GM11168 (cell line): ENCODE results near the gene ENGASE.

ENCODE experiments used
- in situ Hi-C: fragments of 300-500 bp; cut with MboI; formaldehyde crosslinking; loops from one replicate; pipeline ENCODE4 v1.12.0; 2022; ENCODE audit warnings: low sequenced_read_pairs; ENCODE audit not compliant: unreplicated experiment

Gene ENGASE

DNA sequence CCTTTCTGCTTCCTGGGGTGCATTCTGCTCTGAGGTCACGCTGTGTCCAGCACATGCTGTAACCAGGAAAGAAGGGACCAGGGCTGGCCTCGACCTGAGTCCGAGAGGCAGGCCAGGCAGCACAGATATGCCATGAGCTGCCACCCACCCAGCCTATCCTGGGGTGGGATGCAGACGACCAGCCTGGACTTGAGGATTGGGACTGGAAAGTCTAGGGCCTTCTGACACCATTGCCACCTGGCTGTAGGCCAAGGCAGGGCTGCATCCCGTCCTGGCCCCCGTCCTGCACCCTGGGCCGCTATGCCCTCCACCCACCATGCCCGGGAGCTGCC, 14.3 kb downstream of the ENGASE start:
- in situ Hi-C loops, result no loop called here

DNA sequence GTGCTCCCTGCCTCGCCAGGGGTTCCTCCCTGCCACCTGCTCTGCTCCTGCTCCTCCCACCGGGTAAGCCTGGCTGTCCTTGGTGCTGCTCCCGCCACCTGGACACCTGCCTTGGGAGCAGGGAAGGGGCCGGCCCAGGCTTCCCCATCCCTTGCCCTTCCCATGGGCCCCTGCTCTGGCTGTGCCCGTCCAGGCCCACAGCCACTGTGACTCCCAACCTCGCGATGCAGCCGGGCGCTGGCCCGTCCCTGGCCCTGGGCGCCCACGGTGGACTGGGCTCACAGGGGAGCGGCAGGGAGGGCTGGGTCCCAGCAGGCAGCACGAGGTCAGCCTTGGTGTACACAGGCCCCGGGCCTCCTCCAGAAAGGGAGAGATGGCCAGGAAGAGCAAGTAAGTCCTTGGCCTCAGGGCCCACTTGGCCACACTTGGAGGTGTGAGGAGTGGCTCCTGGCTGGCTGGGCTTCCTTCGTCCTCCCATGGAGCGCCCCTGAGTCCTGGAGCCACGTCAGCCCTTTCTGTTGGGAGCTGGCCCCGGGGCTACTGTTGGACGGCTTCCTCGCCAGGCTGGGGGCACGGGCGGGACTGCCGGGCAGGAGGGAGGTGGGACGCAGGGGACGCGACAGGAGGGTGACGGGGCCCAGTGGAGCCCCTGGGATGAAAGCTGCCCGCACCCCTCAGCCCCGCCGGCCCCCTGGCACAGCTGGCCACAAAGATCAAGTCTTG, 15.3 kb downstream of the ENGASE start:
- in situ Hi-C loops, result no loop called here

GRCh38 chr17:79090443-79091225, 16.0 kb downstream of the ENGASE start:
- in situ Hi-C loops, result no loop called here

DNA sequence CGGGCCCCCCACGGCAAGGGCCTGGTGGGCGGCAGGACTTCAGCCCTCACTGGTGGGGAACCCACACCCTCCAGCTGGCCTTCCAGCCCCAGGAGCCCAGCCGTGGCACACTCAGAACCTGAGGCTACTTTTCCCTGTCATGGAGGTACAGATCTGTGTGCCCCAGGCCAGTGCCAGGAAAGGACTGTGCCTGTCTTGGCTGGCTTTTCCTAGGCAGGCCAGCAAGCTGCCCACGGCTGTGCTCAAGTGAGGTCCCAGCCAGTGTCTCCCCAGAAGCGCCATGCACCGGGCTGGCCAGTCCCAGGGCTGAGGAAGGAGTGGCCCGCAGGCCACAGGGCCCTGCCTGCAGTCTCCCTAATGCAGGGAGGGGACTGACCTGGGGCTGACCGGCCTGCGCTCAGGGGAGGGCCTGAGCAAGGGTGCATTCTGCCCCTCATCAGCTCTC, 16.6 kb downstream of the ENGASE start:
- in situ Hi-C loops, result no loop called here

- in situ Hi-C loops, result no loop called here
Measured at GRCh38 chr17:79092567-79092966, 17.9 kb downstream of the ENGASE start.

- in situ Hi-C loops, result no loop called here
Measured at GRCh38 chr17:79093270-79093669, 18.6 kb downstream of the ENGASE start.

DNA sequence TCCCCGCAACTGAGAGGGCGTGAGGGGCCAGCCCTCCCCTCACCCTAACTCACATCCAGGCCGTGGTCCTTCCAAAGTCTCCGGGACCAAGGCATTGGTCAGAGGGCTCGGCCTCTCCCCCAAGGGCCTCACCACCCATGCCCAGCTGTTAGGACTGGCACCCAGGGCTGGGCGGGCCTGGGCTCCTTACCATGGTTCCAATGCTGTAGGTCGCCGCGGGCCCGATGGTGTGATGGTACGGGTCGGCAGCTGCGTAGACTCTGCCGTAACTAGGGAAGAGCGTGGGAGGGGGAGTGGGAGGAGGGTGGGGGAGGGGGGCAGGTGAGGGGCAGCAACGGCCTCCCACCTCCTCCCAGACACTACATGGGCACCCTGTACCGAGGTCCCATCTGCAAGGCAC, 19.6 kb downstream of the ENGASE start:
- in situ Hi-C loops, result no loop called here

DNA sequence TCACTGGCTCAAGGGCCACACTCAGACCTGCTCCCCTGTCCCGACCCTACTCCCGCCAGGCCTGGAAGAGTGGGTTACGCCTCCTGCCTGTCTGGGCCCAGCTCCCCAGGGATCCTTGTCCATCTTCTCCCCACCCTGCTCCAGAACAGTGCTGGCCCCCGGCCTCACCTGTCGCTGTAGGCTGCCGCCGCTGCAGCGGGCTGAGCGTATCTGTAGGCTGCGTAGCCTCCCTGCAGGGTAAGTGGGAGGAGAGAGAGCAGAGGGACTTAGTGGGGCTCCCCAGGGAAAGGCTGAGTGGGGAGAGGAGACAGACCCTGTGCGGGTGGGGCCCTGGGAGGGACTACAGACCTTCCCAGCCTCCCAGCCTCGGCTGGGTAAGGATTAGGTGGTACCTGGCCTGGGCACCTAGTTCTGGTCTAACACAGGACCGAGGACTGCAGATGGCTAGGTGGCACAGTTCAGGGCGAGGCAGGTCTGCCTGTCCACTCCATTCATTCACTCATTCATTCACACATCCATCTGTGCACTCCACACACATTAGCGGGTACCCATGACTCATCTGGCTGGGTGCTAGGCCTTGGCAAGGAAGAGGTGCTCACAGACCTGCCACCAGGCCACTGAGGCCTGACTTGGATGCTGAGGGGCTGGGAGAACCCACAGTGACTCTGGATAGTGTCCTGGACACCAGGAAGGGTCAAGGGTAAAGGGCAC, 20.9 kb downstream of the ENGASE start:
- in situ Hi-C loops, result no loop called here

DNA sequence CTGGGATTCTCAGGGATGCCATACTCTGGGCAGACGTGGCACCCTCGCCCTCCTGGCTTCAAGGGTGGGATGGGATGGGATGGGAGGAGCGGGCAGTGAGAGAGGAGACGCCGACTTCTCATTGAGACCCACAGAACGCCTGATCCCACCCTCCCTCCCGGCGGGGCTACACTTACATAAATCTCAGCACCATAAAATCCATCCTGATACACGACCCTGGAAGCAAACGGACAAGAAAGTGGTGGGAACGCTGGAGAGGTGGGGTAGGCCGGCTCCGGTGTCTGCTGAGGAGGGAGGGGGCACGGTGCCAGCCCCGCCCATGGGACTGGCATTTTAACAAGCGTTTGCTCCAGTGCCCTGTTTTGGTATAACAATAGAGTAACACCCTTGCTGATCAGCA, 21.9 kb downstream of the ENGASE start:
- in situ Hi-C loops, result no loop called here

DNA sequence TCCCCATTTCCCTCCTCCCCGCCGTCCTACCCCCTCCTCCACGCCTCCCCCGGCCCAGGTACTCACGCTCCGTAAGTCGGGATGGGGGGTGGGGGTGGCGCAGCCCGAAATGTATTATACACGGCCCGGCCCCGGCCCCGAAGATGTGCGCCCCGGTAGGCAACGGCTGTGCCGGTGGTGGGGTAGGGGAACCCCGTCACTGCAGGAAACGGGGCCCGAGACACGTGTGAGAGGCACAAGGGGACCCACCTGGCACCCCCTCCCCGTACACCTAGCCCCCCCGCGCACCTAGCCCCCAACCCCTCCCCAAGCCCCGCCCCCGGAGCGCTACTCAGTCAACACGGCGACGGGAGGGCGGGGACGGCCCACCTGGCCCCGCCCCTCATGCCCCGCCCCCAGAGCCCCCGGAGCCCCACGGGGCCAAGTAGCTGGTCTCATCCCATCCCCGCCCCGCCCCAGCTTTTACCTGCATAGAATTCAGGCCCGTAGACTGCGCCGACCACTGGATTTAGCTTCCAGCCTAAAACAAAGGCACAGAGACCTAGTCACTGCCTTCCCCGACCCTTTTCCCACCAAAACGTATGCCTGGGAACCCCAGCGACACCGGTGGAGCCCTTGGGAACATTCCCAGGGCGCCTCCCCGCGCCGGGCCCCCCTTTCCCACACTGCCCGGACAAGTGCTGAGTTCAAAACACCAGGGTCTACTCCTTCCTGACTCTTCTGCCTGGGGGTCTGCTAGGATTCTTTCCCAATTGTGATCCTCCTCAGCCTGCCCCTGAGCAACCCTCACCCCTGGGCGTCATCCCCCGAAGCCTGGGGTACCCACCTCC, 22.8 kb downstream of the ENGASE start:
- in situ Hi-C loops, result no loop called here

GRCh38 chr17:79098282-79098867, 23.8 kb downstream of the ENGASE start:
- in situ Hi-C loops, result no loop called here

DNA sequence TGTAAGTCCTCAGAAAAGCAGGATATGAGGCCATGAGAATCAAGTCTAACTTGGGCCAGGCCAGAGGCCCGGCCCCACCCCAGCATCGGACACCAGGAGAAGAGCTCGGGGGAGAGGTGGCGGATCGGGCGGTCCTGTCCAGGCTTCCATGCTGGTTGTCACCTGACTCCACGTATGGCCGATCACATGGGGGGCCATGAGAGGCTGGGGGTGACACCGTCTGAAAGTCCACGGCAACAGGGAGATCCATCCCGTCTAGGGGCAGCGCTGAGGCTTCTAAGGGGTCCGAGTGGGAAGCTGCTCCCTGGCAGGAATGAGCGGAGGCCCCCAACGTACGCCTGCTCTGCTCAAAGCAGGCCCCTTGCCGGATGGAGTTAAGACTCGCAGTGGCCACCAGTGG, 25.8 kb downstream of the ENGASE start:
- in situ Hi-C loops, result loop anchor here (10.0 kb wide), 1 partner anchor 294 kb away; no protein-coding TSS in a partner anchor

GRCh38 chr17:79101111-79101673, 26.6 kb downstream of the ENGASE start:
- in situ Hi-C loops, result loop anchor here (10.0 kb wide), 1 partner anchor 294 kb away; no protein-coding TSS in a partner anchor

DNA sequence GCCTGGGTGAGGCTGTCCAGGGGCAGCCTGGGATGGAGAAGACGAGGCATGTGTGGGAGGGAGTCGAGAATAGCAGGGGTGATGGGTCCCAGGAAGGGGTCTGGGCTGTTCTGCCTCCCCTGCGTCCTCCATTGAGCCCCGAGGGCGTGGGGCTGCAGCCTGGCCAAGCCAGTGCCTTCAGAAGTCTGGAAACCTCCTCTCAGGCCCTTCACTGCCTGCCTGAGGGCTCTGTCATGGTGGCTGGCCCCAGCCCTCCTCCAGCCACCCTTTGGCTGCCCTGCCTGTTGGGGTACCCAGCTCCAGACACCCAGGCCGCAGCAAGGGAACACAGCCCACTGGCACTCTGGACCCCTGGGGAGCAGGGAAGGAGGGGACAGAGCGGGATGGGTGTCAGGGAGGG, 27.6 kb downstream of the ENGASE start:
- in situ Hi-C loops, result loop anchor here (10.0 kb wide), 1 partner anchor 293 kb away; no protein-coding TSS in a partner anchor

GRCh38 chr17:79104898-79105600, 30.4 kb downstream of the ENGASE start:
- in situ Hi-C loops, result loop anchor here (10.0 kb wide), 1 partner anchor 290 kb away; no protein-coding TSS in a partner anchor

DNA sequence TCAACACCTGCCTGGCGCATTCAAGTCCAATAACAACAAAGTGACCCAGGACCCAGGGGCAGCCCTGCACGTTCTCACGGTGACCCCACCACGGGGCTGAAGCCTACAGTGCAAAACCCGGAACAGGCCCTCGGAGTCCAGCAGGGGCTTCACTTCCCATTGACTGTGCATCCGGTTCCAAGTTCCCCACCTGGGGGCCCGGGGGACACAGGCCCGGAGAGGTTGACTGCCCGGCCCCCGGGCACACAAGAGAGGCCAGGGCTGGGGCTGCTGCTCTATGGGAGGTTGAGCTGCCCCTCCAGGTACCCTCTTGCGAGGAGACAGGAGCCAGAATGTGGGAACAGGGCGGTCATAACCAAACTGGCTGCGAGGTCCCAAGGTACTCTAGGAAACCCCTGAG, 31.3 kb downstream of the ENGASE start:
- in situ Hi-C loops, result loop anchor here (10.0 kb wide), 1 partner anchor 289 kb away; no protein-coding TSS in a partner anchor

GRCh38 chr17:79106958-79107357, 32.3 kb downstream of the ENGASE start:
- in situ Hi-C loops, result loop anchor here (10.0 kb wide), 1 partner anchor 288 kb away; no protein-coding TSS in a partner anchor

- in situ Hi-C loops, result loop anchor here (10.0 kb wide), 1 partner anchor 287 kb away; no protein-coding TSS in a partner anchor
Measured at GRCh38 chr17:79107499-79108231, 33.0 kb downstream of the ENGASE start.
